ENCODE measurements around the gene KRABD2.
"Not testable (repeated sequence)": the region's sequence is repeated elsewhere in the genome, so short reads cannot be mapped to it uniquely, and the experiment has no call there.

The KRABD2 gene

DNA sequence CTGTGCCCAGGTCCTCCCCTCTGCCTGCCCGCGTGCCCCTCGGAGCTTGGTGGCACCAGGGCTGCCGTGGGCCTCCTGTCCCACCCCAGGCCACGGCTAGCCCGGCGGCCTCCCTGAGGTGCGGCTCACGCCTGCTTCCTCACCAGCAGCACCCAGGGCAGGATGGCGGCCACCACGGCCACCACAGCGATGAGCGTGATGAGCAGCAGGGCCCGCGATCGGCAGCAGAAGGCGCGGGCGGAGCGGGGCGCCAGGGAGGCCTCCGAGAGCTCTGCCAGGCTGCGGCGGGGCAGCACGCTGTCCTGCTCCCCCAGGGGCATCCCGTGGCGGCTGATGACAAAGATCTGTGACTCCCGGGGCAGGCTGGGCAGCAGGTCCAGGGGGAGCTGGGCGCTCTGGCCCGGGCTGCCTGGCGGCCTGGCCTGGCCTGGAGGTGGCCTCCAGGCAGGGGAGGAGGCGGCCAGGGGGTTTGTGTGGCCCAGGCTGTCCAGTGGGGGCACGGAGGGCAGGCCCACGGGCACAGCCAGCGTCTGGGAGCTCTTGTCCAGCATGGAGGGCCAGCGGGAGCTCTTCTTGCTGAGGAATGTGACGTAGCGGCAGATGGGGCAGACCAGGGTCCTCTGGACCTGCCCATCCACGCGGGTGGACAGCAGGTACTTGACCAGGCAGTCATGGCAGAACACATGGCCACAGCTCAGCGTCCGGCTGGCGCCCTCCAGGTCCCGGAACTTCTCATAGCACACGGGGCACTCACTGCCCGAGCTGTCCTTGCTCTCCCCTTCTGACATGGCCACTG, 16.4 kb upstream of the KRABD2 start:
- no peak for DNase-seq

DNA sequence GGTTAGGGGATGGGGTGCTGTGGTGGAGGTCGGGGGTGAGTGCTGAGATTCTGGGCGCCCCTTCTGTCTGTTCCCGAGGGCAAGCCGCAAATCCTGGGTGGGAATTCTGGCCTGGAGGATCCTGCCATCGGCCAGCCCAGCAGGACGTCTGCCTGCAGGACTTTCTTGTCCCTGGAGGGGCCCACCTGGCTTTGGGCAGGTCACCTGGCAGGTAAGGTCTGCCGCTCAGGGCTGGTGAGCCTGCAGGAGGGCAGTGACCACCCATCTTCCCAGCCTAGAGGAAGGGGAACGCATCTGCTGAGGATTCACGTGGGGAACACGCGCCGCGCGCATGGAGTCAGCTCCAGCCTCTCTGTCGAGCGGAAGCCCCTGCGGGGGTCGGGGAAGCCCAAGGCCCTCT, 15.8 kb upstream of the KRABD2 start:
- DNase-seq = no peak

DNA sequence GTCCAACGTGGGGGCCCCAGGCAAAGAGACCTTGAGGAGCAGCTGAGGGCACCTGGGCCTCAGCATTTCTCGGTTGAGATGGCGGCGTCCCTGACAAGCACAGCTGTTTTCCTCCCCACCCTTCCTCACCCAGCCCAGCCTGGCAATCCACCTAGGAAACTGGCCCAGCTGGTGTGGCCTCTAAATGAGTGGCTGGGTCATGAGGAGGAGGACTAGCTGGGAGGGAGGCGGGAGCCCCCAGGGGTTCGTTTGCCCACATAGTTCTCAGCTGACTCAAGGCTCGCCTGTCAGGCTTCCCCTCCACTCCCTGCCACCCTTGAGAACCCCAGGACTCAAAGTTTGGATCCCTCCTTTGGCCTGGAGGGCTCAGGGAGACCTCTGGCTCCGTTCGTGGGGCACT, 15.2 kb upstream of the KRABD2 start:
- DNase-seq = peak; percentile 57

DNA sequence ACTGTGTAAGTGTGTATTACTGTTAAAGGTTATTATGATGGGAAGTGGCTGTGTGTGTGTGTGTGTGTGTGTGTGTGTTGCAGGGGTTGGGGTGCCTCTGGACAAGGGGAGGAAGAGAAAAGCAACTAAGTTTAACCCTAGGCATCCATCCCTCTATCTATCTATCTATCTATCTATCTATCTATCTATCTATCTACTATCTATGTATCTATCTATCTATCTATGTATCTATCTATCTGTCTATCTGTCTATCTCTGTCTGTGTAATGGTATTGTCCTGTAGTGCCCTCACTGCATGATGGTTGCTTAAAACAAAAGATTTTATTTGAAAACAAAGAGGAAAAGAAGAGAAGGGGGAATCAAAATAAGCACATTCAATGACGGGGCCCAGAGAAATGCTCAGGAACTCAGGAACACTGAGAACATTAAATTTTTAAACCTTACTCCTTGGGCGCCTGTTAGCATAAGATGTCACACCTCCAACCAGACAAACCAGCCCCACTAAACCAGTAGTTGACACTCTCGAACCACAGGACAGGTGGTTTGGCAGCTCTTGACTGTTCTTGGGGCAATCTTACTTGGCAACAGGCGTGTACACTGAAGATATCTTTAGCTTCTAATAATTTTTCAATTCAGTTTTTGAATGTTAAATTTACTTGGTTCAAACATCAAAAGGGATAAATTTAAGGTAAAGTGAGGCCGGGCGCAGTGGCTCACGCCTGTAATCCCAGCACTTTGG, 11.6 kb upstream of the KRABD2 start:
- DNase-seq = no peak

DNA sequence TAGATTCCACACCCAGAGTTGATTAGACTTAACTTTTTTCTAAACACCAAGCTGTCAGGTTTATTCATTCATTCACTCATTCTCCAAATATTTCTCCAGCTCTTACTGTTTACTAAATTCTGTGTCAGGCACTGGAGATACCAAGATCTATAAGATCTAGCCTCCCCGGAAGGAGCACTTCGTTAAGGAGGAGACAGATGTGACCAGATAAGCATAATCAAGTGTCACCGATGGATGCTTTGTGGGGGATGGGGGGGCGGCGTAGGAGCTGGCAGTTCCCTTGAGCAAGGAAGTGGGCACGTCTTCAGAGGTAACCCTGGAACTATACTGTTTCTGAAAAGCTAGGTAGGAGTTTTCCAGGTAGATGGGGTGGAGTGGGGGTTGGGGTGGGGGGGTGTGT, 10.3 kb upstream of the KRABD2 start:
- DNase-seq = no peak

DNA sequence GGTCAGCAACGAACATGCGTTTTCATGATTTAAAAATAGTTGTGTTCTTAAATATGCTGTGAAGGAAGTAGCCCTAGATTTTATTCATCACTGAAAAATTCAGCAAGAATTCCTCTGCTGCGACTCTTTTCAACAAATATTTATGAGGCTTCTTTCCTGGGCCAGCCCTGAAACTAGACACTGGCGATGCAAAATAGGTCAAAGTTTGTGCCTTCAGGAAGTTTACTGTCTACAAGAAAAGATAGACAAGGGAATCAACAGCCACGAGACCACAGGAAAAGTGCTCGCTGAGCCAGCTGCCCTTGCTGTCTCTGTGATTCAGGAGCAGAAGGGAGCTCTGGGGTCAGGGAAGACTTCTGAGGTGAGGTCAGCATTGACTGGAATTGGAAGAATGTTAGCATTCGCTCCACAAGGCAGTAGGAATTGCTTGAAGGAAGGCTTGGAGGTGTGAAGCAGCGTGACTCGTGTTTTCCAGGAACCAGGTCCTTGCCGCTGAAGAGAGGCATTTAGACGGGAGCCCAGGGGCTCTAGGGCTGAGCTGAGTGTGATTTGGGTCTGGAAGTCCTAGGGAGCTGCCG, 8.4 kb upstream of the KRABD2 start:
- DNase-seq = peak; percentile 92

DNA sequence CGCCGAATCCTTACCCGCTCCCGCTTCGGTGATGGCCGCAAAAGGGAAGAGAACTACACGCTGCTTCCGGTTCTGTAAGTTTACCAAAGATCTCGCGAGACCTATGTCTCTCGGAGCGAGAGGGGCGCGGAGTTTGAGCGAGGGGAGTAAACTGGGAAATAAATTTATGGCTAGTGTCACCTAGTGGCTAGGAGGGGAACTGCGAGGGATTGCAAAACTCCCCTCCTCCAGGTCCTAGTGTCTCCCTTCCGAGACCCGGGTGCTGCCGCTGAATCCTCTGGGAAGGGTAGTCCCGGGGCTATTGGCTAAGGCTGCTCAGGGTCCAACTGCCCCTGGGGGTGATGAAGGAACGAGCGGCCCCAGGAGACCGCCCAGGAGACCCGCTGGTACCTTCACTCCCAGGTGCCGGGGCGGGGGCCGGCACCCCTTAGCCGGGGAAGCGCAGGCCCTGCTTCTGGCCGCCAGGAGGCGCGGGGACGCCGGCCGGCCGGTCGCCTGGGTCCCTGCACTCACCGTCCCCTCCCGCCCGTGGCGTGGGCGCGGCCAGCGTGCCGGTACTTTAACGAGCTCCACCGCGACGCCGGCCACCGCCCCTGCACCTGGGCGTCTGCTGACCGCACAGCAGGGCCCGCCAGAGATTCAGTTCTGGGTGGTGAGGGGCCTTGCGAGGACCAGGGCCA, 6.8 kb upstream of the KRABD2 start, which contains the start of gene RPL26:
Gene RPL26, minus strand, starts transcription at position 51 of the 680 bp plus-strand sequence. CDS start 883 bp downstream, outside the sequence.
- peak; percentile 99 for DNase-seq

DNA sequence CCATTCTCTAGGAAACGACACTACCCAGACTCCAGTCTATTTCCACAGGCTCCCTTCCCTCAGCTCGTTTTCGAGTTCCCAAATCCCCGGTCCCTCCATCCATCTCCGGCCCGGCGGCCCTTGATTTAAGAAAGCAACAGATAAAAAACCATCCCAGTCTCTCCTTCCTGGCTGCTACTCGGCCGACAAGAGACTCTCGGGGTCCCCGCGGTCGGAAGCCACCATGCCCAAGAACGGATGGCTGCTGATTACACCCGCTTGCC, 6.3 kb upstream of the KRABD2 start:
- DNase-seq = no peak

DNA sequence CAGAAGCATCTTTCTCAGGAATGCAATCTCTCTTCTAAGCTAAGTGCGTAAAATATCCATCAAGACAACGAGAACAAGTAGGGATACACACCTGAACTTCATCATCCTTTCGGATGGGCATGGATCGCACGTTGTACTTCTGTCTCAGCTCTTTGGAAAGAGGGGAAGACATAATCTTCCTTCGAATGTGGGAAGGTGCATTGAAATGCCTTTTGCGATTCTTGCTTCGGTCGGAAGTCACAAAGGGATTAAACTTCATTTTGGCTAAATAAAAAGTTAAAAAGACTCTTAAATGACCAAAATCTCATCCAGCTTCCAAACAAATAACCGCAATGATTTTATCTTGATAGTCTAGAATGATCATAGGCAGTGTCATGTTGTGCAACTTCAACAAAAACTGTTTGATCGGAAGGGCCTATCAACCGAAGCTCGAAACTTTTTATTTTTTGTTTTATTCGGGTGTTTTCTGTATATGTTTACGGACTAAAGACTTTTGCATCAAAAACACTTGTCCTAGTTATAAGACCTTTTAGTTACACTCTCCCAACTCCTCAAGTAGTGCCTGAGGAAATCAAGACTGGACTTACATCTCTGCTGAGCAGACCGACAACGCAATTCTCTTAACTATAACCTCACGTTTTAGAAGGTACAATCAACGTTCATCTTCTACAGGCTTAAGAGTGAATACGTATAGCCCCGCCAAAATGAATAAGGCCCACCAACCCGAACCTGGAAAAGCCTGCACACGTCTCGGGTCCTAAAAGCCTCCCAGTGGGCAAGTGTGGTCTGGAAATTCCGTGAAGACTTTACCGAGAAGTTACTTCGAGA, 5.8 kb upstream of the KRABD2 start:
- no peak for DNase-seq

DNA sequence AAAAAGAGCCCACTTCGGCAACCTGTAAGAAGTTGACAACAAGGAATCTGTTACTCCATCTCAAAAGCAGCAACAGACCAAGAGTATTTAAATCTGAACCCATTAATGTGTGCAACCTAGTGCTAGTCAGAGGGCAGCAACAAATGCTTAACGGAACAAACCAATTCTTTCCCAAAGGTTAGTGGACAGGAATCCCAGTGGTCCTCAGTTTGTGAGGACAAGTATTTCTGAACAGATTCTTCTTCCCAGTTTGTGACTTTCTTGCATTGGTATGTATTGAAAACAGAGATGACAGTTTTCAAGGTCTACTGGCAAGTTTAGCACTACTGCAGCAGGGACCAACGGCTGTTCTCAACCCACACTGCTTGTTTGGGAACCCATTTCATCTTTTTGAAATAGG, 3.5 kb upstream of the KRABD2 start:
- DNase-seq = no peak

DNA sequence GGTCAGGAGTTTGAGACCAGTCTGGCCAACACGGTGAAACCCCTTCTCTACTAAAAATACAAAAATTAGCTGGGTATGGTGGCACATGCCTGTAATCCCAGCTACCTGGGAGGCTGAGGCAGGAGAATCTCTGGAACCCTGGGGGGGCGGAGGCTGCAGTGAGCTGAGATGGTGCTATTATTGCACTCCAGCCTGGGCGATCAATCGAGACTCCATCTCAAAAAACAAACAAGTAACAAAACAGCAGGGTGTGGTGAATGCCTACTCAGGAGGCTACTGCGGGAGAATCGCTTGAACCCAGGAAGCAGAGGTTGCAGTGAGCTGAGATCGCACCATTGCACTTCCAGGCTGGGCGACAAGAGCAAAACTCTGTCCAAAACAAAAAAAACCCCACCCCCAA, 1.6 kb upstream of the KRABD2 start:
- DNase-seq = not testable (repeated sequence)

DNA sequence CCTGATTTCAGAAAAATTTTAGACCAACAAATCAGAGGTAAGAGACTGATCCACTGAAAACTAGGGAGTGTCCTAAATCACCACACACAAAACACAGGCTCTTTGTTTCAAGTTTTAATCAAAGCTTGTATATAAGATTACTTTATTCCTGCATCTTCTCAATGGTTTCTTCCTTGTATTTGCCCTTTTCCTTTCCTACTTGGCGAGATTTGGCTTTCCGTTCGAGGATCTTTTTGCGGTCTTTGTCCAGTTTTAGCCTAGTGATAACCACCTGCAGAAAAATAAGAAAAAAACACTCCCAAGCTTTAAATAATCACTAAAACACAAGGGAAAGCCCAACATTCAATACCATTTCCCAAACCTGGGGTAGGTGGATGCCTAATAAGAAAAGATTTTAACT, 918 bp upstream of the KRABD2 start:
- no peak for DNase-seq

DNA sequence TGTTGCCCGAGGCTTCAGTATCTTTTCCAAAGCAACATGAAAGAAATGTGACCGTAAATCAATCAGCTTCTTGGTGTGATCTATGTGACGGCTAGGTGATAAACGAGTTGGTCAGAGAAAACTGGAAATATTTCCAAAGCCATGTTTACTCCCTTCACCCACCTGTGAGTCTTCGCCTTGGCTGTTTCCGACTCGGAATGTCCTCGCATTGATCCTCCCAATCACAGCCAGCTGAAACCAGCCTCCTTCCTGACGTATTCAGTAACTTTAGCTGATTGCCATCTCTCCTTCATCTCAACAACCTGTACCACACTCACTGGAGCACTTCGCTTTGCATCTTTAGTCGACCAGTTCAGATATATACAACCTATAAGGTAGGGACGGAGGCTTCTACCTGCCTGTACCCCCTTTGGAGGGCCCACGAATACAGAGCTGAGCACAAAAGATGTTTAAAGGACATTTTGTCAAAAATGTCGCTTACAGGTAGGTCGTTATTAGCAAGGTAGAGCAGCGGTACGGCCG, 705 bp downstream of the KRABD2 start:
- no peak for DNase-seq

DNA sequence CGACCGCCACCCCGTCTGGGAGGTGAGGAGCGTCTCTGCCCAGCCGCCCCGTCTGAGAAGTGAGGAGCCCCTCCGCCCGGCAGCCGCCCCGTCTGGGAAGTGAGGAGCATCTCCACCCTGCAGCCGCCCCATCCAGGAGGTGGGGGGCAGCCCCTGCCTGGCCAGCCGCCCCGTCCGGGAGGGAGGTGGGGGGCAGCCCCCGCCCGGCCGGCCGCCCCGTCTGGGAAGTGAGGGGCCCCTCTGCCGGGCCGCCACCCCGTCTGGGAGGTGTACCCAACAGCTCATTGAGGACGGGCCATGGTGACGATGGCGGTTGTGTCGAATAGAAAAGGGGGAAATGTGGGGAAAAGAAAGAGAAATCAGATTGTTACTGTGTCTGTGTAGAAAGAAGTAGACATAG, 2.6 kb downstream of the KRABD2 start:
- DNase-seq = not testable (repeated sequence)

DNA sequence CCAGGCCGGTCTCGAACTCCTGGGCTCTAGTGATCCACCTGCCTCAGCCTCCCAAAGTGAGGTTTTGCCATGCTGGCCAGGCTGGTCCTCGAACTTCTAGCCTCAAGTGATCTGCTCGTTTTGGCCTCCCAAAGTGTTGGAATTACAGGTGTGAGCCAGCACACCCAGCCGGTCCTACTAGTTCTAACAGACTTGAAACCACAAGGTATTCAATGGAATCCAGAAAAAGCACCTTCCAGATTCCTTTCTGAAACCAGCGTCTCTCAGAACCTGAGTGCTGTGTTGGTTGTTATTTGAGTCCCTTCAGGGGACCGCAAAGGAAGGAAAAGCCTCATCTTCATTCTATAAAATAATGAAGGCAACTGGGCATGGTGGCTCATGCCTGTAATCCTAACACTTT, 4.1 kb downstream of the KRABD2 start:
- no peak for DNase-seq

DNA sequence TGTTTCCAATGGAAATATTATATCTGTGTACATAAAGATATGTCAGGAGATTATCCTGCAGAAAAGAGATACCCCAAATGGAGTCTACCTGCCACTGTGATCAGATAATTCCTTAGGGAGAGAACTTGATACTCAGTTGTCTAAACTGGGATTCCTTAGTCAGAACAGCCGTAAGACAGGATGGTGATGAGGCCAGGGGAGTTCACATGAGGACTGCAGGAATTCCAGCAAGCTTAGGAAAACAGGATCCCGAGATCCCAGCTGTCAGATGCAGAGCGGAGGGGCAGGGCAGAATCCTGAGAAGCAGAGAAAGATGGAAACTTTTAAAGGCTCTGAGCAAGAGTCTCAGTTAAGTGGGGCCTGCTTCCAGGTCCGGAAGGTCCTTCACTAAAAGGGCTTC, 4.7 kb downstream of the KRABD2 start:
- DNase-seq = no peak

DNA sequence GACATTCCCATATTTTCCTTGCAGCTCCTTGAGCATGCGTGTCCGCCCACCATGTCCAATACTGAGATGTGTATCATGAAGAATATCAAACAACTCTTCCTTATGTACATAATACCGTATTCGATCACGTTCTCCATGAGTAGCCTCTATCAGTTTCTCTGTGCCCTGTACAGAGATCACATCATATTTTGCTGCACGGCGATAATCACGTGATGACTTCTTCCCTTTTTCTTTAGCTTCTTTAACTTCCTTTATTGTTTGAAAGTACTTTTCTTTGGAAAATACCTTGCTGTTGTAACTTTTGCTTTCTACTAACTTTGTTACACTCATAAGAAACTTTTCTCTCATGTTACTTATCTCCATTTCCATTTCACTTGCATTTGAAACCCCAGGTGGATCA, 6.6 kb downstream of the KRABD2 start:
- DNase-seq = no peak

DNA sequence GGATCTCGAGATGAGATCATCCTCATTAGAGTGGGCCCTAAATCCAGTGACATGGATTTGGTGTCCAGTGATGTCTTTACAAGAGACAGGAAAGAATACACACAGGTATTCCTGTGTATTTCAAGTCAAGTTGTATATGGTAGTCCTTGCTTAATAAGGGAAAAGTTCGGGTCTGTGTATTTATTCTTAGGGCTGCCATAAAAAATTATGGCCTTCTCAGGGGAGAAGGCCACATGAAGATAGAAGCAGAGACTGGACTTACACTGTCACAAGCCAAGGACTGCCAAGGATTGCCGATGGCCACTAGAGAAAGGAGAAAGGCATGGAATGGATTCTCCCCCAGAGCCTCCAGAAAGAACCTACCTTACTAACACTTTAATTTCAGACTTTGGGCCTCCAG, 8.3 kb downstream of the KRABD2 start:
- DNase-seq = no peak

DNA sequence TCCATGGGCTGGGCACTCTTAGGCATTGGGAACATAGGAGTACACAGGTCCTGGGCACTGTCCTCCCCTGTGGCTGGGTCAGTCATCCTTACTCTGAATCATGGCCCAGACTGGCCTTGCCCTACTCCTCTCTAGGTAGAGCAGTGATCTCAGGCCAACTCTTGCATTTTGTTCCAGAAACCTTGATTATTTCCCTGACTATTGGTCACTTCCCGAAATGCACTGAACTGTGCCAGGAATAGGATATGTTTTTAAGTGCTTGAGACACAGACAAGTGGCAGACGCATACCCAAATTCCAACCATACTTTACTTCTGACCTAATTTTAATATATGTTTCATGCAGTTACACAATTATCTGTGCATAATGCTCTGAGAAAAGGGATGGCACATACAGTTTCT, 10.3 kb downstream of the KRABD2 start:
- DNase-seq = peak; percentile 89

DNA sequence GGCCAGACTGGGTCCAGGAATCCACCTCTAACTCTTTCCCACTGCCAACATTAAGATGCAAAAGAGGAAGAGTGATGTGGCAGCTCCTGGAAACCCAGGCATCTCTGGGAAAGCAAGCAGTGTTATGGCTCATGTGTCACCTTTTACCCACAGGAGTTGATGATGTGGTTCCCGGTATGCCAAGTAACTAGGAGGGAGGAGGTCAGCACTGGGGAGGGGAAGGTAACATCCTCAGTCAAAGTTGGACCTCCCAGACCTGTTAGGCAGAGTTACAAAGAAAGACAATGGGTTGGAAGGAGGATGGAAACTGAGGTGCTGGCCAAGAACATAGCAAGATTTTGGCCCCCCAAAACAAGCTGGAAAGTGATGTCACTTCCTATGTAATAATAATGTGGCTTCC, 11.4 kb downstream of the KRABD2 start:
- DNase-seq = peak; percentile 33

DNA sequence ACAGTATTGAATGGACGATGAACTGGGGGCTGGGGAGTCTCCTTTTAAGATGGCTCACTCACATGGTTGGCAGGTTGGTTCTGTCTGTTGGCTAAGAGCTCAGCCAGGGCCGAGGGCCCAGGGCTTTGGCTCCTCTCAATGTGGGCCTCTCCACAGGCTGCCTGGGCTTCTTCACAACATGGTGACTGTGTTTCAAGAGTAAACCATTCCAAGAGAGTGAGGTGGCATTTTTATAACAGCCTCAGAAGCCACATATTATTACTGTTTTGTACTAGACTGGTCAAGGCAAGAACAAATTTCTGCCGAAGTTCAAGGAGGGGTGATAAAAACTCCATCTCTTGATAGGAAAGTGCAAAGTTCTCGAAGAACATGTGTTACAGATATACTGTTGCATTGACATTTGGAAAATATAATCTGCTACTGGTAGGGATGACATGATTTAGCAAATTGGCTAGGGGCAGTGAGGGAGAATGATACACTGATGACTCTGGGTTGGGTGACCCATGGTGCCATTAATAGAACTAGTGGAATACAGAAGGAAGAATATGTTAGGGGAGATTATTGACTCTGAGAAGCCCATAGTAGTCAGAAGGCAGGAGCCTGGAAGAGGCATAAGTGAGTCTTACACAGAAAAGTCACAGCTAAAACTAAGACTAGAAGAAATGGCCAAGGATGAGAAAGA, 13.7 kb downstream of the KRABD2 start:
- no peak for DNase-seq

DNA sequence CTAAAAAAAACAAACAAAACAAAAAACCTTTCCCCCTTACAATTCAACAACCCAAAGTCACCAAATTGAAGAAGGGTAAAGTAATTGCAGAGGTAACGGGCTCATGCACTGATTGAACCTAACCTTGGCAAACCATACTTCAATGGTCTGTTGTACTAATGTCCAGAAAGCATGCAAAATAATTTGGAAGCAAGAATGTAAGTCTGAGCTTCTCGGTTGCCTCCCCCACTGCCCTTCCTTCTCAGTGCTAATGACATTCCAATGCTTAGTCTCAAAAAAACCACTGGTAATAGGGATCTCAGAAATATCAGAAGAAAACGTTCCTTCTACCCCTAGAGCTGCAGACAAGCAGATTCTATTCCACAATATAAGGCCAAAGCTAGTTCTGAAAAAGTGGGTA, 15.8 kb downstream of the KRABD2 start:
- DNase-seq = no peak

Measured in fibroblast of skin of scalp (primary cell).